ENCODE data around the gene SLCO3A1.

SLCO3A1 gene

DNA sequence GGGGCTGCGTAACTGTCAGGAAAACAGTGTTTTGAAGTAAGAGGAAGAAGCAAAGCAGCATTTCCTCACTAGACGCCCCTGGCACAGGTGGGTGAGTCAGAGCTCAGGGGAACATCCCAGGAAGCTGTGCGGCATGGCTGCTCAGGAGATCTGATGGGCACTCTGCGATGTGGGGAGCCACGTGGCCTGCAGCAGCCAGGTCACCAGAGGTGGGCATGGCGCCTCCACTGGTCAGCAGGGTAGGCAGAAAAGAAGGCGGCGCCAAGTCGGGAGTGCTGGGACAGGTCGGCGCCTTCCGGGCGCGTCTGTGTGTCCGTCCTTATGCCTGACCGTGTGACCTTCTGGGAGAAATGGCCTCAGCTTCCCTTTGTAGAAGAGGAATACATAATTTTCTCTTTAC lies 290.3 kb downstream of the SLCO3A1 start:
- no peak for DNase-seq

DNA sequence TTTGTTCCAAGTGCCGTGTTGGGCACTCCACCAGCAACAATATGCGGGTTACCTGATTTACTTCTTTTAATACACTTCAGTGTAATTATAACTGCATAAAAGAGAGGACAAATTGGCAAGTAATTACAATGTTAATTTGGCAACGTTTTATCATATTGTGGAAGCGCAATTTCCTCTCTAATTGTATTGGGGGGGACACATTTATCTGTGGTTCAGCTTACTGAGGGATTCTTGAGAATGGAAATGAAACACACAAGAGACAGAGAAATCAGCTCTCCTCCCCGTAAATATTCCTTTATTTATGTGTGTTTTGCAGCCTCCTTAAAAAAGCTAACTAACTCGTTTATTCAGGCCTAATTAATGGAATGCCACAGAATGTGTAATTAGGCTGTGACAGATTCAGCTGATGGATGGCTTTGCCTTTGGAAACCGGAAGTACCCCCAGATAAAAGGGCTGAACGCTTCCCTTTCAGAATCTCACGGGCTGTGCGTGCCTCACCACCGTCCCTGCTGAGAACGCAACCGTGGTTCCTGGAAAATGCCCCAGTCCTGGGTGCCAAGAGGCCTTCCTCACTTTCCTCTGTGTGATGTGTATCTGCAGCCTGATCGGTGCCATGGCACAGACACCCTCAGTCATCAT lies 293.1 kb downstream of the SLCO3A1 start:
- no peak for DNase-seq

- DNase-seq = no peak
Measured at GRCh38 chr15:92149029-92149428, 295.5 kb downstream of the SLCO3A1 start.

DNA sequence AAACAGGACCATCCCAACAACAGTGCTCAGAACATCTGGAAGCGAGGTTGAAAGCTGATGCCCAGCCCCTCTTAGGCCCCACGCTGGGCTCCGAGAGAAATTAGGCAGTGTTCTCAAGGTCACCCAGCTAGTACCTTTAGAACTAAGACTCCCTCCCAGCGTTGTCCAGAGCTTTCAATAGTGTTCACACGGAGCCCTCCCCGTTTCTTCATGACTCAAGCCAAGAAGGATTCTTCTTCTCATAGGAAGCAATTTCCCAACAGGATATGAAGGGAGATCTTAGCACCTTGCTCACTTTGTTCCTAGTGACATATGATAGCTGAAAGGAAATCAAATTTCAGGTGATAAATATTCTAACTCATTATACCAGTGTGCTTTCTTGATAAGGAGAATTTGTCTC lies 296.0 kb downstream of the SLCO3A1 start:
- DNase-seq = no peak

DNA sequence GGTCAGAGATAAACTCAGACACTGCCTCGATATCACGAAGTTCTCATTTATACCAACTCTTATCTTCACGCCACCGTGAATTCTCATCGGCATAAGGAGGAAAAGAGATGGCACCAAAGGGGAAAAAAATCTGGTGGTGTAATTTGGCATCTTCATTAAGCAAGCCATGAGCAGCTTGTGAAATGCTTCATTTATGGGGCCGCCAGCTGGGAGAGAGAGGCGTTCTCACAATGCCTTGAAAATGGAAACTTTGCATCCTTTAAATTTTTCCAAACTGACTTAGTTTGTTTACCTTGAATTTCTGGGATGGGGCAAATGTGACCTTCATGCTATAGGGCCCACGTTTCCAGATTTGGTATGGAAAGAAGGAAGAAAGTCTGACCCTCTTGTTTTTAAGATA lies 297.7 kb downstream of the SLCO3A1 start:
- no peak for DNase-seq

GRCh38 chr15:92151741-92152140 lies 298.2 kb downstream of the SLCO3A1 start:
- no peak for DNase-seq

DNA sequence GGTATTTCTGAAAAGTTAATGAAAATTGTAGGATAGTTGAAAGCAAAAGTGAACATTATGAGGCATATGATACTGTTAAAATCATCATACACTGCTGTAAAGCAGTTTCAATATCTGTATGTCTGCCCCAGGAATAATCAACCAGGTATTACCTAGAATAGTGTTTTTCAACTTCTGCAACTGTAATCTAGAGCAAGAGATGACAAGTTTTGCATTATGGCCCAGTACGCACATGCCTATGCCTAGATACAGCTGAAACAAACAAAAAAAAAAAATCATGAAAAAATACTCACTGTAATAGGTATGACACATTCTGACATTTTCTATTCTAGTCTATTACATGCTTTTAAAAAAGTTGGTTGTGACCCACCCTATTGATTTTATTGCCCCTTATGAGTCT lies 299.5 kb downstream of the SLCO3A1 start:
- DNase-seq = no peak

GRCh38 chr15:92153620-92154019 lies 300.1 kb downstream of the SLCO3A1 start:
- no peak for DNase-seq

DNA sequence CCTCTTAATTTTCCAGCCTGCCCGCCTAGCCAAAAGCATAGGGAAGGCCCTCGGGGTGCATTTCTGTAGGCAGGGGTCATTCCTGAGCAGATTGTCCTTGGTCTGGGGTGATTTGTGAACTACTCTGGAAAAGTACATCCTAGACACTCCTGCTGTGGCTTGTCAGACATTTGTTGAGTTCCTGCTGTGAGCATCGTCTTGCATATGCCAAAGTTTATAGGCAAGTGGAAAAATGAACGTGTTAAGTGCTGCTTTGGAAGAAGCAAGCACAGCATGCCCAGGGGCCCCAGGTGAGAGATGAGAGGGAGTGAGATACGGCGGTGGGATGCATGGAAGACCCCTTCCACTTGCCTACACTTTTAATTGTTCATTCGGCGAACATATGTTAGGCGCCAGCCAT lies 302.4 kb downstream of the SLCO3A1 start:
- no peak for DNase-seq

DNA sequence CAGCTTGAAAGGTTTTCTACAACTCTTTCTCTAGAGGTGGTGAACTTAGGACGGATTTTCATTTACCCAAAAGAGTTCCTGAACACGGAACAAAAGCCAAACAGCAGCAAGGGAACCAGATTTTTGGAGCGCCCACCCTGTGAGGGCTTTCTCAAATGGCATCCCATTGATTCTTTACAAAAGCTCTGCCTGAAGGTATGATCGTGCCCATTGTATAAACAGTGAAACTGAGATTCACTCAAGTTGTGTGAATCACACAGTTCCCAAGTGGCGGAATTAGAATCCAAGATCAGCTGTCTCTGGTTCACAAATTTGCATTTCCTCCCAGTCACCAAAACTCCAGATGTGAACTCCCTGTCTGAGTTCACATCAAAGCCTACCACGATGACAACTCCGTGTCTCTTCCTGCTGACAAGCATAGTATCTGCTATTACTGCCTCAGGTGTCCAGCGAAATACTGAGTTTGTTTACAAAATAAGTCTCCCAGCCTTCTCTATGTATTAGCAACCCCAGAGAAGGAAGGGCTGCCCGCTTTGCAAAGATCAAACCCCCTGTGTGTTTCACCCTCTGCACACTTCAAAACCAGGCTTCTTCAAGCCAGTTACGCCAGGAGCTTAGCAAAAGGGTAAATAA lies 304.3 kb downstream of the SLCO3A1 start:
- no peak for DNase-seq

DNA sequence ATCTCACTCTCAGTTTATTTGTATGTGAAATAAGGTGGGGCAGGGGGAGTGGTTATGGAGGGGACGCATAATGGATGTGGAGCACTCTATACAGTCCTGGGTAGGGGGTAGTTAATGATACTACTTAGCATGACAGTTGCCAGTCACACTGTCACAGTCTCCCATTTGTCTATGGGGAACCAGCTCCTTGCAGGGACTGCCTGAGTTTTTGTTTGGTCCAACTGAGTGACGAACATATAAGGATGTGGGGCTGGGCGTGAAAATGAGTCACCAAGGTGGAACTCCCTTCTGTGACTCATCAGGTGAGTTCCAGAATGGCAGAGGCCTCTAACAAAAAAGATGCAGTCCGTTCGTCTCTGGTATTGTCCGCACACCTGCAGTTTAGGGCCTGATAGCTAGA lies 304.9 kb downstream of the SLCO3A1 start:
- DNase-seq = peak; percentile 10

- DNase-seq = no peak
Measured at GRCh38 chr15:92159481-92159880, 306.0 kb downstream of the SLCO3A1 start.

GRCh38 chr15:92159906-92160841 lies 306.7 kb downstream of the SLCO3A1 start:
- DNase-seq = no peak

DNA sequence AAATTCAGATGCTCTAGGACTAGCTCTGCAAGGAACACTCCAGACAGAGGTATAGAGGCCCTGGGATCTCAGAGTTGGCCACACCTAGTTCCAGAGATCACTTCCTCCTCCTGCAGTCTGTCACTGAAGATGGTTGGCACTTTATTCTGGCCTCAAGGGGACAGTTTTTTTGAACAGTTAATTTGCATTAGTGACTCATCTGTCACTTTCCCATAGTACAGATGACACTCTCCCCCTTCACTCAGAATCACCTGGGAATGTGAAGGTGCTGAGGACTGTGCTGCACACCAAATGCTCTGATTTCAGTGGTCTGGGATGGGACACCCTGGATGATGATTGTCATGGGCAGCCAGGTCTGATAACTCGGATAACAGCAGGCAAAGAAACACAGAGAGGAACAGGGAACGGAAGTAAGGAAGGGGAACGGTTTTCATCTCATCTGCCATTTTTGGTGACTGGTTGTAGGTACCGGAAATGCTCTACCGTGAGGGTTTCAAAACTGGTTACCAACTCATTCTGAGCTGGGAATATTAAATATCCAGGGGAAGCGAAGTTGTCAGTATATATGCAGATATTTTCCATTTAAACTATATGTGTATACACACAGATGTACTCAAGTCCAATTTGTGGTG lies 307.6 kb downstream of the SLCO3A1 start:
- DNase-seq = no peak

GRCh38 chr15:92162657-92163056 lies 309.1 kb downstream of the SLCO3A1 start:
- no peak for DNase-seq

- no peak for DNase-seq
Measured at GRCh38 chr15:92163641-92164040, 310.1 kb downstream of the SLCO3A1 start.

DNA sequence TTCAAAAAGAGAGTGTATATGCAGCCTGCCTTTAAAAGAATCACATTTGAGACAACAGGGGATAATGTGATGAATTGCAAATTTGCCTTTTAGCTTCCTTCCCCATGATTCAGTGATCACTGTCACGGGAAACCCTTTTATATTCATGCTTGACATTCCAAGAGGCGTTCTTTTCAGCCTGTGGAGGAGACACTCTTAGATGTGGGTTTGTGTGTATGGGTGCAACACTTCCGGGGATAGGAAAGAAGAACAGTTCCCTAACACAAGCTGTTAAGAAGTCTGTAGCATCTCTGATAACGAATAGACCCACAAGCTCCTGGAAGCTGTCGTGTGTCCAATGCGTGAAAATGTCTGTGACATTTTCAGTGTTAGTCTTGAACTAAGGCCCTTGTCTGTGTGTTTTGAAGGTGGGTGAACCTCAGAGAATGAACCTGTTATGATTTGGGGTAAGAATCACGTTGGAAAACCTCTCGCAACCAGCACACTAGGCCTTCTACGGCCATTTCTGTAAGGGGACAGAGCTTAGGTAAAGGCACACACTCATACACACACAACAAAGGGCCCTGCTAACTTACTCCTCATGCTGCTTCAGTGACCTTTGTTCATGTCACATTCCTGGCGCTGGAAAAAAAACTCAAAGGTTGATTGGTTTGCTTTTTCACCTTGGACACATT lies 311.0 kb downstream of the SLCO3A1 start:
- DNase-seq = no peak

DNA sequence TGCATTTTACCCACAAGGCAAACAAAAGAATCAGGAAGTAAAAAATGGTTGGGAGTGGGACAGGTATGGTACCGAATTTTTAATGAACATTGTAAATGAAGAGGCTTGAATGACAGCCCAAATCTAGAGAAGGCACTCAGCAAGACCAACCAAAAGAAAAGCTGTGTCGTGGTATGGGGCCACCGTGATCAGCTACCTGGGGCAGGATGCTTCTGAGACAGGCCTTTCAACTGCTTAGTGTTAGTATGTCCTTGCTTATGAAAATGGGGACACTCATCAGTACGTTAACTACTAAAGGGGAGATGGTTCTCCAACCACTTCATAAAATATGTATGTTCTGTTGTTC lies 311.5 kb downstream of the SLCO3A1 start:
- DNase-seq = no peak

GRCh38 chr15:92166029-92166428 lies 312.5 kb downstream of the SLCO3A1 start:
- DNase-seq = no peak

DNA sequence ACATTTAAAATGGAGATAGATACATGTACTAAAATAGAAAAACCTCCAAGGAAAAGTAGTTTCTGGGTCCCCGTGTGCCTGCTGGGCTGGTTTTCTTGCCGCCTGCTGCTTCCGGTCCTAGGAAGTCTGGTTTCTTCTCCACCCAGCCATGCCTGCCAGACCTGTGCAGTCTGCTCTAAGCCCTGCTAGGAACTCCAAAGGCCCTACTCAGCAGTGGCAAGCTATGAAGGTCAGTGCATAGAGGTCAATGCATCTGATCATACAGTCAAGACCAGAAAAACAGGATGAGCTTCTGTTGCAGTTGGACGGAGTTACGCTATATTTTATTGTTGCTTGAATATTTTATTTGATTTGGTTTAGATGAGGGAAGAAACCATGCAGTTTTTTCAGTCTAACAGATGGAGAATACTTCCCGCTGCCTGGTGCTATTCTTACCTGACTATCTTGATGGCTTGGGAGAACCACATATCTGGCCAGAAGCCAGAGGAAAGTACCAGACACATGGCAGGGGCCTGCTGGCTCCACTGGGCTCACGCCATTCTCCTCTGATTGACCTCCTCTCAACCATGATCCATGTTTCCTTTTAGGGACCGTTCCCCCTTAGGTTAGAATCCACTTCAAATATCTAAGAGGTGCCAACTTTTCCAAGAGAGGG lies 313.4 kb downstream of the SLCO3A1 start:
- no peak for DNase-seq

GRCh38 chr15:92167451-92167850 lies 313.9 kb downstream of the SLCO3A1 start:
- no peak for DNase-seq

- DNase-seq = no peak
Measured at GRCh38 chr15:92168066-92168683, 314.7 kb downstream of the SLCO3A1 start.
